NCI-H128 (cell line): Measurements from ENCODE around the gene DHX32.
"Not testable (repeated sequence)": the region's sequence is repeated elsewhere in the genome, so short reads cannot be mapped to it uniquely, and the experiment has no call there.

Experiments used
- DNase-seq: peaks from one replicate; lab custom pipeline; 2025; ENCODE audit not compliant: unreplicated experiment; lab: John Stamatoyannopoulos, UW

DHX32 gene, protein sequence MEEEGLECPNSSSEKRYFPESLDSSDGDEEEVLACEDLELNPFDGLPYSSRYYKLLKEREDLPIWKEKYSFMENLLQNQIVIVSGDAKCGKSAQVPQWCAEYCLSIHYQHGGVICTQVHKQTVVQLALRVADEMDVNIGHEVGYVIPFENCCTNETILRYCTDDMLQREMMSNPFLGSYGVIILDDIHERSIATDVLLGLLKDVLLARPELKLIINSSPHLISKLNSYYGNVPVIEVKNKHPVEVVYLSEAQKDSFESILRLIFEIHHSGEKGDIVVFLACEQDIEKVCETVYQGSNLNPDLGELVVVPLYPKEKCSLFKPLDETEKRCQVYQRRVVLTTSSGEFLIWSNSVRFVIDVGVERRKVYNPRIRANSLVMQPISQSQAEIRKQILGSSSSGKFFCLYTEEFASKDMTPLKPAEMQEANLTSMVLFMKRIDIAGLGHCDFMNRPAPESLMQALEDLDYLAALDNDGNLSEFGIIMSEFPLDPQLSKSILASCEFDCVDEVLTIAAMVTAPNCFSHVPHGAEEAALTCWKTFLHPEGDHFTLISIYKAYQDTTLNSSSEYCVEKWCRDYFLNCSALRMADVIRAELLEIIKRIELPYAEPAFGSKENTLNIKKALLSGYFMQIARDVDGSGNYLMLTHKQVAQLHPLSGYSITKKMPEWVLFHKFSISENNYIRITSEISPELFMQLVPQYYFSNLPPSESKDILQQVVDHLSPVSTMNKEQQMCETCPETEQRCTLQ

DNA sequence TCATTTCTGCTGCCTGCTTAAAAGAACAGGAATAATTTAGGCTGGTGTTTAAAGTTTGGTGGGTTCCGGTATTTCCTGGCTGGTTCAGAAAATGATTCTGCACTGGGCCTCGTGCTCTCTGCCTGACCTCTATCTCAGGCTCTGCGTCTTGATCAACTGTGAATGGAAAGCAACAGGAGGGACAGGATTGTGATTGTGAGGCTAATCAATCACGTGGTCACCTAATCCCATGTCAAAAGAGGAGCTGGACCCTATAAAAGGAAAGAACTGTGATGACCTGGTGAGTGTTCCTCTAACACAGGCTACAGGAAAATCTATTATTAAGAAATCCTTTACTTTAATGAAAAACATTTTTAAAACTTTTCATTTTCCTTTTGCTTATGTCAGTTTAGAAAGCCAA lies at the start of gene DHX32:
Gene DHX32 (minus strand): TSS at position 101 of the 400 bp plus-strand sequence. CDS start 468 bp downstream, outside the sequence.
- no peak for DNase-seq

DNA sequence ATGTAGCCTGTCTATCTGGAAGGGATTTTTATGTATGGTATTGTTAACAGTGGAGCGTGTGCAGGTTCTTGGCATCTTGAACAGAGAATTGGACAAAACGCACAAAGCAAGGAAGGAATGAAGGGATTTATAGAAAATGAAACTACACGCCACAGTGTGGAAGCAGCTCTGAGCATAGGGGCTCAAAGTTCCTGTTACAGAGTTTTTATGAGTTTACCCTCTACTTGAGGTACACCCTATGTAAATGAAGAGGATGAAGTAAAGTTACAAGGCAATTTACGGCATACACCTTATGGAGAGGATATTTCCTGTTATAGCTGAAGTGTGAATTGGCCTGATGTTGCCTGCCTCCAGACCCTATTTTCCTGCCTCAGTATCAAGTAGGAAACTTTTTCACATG lies 48.5 kb upstream of the DHX32 start:
- no peak for DNase-seq

DNA sequence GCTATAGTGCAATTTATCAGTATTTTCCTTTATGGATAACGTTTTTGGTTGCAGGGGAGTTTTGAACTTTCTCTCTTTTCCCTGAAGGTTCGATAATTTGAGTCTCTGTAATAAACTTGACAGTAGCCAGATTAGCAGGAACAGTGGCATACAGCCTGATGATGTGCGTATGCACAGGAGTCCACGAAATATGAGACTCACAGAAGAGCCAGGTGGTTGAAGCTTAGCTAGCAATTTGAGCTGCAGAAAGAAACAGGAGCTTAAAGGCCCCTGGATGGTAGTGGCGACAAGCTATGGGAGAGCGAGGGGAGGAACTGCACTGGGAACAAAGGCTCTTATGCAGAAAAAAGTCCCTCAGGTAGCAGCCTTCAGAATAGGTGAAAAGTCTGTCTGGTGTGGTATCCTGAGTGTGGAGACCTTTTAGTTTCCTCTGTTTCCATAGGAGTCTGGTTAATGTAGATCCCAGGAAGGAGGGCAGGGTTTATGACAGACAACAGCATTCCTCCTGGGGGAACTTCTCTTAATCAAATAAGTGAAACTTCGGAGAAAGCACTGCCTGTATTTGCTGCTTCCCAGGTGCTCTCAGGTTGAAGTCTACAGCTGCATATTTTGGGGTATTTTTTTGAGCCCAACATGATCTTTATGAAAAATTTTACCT lies 48.0 kb upstream of the DHX32 start:
- DNase-seq: no peak

DNA sequence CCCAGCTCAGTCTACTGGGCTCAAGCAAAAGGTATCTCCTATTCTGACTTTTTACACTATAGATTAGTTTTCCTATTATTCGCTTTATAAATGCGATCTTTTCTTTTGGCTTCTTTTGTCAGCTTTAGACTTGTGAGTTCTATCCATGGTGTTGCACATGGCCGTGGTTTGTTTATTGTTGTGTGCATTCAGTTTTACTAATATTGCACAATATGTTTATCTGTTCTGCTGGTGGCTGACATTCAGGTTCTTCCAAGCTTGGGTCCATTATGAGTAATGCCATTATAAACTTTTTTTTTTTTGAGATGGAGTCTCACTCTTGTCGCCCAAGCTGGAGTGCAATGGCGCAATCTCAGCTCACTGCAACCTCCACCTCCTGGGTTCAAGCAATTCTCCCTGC lies 46.2 kb upstream of the DHX32 start:
- DNase-seq: not testable (repeated sequence)

DNA sequence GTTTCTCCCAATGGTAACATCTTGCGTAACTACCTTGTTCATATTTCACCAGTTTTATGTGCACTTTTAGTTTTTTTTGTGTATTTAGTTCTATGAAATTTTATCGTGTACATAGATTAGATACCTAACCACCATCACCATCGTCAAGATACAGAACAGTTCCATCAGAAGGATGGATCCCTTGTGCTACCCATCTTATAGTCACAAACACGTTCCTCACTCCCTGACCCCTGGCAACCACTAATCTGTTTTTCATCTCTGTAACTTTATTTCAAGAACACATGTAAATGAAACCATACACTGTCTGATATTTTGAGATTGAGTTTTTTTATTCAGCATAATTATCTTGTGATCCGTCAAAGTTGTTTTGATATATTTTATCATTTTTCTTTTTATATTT lies 45.2 kb upstream of the DHX32 start:
- DNase-seq: no peak

DNA sequence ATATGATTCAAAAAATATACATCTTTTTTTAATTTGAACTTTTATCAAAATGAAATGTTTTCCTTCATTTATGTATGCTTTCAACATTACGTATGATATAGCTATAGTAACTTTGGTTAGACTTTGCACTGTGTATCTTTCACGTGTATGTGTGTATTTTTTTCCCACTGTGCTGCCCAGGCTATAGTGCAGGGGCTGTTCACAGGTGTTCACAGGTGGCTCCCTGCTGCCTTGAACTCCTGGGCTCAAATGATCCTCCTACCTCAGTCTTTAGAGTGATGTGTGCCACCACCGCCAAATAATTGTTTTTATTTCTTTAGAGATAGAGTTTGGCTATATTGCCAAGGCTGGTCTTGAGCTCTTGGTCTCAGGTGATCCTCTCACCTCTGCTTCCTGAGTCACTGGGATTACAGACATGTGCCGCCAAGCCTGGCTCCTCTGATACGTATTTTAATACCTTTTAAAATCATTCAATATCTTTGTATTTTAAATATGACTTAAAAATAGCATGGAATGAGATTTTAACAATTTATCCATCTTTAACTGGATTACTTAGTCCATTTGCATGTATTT lies 44.3 kb upstream of the DHX32 start:
- DNase-seq: no peak

DNA sequence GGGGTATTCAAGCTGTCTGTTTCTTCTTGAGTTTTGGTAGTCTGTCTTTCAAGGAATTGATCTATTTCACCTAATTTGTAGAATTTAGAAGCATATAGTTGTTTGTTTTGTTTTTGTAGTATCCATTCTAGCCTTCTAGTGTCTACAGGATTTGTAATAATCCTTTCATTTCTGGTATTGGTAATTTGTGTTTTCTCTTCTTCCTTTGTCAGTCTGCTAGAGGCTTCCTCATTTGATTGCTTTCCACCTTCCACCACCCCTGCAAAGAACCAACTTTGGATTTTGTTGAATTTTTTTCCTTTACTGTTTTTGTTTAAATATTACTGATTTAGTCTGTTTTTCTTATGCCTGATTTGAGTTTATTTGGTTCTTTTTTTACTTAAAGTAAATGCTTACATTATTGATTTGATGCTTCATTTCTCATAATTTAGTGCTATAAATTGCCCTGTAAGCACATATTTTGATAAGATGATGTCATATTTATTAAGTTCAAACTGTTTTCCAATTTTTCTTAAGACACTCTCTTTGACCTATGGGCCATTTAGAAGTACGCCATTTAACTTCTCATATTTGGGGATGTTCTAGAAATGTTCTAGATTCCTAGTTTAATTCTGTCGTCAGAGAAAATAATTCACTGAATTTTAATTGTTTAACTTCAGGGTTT lies 40.7 kb upstream of the DHX32 start:
- not testable (repeated sequence) for DNase-seq

DNA sequence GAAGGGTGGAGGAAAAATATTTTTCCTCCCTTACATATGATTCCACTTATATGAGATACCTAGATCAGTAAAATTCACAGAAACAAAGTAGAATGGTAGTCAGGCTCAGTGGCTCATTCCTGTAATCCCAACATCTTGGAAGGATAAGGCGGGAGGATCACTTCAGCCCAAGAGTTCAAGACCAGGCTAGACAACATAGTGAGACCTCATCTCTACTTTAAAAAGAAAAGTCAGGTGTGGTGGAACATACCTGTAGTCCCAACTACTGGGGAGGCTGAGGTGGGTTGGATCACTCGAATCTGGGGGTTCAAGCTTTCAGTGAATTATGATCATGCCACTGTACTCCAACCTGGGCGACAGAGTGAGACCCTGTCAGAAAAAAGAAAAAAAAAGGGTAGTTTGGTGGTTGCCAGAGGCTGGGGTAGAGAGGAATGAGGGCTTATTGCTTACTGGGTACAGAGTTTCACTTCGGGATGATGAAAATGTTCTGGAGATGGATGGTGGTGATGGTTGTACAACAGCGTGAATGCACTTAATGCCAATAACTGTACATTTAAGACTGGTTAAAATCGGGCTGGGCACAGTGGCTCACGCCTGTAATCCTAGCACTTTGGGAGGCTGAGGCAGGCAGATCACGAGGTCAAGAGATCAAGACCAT lies 36.7 kb upstream of the DHX32 start:
- DNase-seq: not testable (repeated sequence)

DNA sequence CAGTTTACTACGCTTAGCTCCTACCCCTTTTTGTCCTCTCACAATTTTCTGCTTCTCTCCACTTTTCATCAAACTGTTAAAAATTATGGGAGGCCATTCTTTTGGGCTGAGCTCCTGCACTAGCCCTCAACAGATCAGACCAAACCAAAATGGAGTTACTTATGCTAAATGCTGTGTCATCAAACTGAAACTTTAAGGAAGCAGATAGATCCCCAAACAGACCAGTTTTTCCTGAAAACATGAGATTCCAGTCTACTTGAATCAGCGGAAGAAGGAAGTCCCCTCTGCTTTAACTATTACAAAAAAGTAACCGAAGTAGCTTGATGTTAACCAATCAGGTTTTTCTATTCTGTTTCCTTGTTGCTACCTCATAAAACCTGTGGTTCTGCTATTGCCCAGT lies 35.9 kb upstream of the DHX32 start:
- DNase-seq: no peak

DNA sequence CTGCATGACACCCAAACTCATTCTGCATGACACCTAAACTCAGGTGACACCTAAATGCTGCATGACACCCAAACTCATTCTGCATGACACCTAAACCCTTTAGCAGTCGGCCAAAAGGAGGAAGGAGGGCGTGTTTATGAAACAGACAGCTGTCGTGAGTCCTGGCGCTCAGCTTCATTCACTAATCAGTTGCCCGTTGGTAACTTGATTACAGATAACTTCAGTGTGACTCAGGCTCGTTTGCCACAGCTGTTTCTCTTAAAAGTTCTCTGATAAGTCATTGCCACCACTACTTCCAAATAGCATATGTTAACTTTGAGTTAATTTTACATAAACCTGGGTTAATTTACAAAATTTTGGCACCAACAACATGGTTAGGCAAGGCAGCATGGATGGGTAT lies 32.2 kb upstream of the DHX32 start:
- DNase-seq: not testable (repeated sequence)

DNA sequence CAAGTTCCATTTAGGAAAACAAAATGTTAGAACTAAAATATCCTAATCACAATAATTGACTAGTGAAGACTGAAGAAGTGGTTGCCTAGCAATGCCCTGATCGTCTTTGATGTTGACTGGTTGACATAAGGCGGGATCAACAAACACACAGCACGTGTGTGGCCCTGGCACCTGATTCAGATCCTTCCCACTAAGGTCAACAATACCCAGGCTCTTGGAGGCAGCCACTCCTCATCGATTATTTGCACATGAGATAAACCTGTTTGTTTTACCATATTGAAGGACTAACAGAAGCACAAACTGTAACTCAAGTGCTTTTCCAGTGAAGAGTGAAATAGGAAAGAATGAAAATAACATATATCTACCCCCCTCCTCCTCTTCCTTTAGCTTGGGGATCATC lies 30.9 kb upstream of the DHX32 start:
- no peak for DNase-seq

DNA sequence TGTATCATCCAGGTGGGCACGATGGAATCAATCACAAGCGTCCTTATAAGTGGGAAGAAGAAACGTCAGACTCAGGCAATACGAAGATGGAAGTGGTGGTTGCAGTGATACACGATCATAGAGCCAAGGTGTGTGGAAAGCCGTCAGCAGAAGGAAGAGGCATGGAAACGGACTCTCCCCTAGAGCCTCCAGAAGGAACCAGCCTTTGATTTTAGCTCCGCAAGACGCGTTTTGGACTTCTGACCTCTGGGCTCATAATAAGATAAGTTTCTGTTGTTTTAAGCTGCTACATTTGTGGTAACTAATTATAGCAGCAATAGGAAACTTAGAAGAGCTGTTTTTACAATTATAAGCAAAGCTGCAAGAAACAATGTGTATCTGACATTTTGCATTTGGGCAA lies 30.1 kb upstream of the DHX32 start:
- no peak for DNase-seq

DNA sequence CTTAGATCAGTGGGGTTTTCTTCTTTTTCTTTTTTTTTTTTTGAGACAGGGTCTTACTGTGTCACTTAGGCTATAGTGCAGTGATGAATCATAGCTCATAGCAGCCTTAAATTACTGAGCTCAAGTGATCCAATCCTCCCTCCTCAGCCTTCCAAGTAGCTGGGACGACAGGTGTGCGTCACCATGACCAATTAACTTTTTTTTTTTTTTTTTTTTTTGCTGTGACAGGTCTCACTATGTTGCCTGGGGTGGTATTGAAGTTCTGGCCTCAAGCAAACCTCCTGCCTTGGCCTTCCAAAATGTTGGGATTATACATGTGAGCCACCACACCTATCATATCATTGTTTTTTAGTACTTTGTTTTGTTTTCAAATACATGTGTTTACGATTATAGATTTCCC lies 28.4 kb upstream of the DHX32 start:
- not testable (repeated sequence) for DNase-seq

DNA sequence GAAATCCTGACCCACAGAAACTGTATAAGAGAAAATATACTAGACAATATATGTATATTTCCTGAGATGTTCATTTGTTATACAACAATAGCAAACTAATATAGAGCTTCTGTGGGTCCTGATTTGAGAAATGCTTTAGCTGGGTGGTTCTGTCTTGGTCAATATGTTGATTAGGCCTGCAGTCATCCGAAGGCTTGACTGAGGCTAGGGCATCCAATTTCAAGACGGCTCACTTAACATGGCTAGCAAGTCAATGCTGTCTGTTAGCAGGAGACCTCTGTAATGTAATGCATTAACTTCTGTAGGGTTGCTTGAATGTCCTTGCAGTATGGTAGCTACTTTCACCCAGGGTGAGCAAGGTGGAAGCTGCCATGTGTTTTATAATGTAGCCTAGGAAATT lies 27.7 kb upstream of the DHX32 start:
- not testable (repeated sequence) for DNase-seq

DNA sequence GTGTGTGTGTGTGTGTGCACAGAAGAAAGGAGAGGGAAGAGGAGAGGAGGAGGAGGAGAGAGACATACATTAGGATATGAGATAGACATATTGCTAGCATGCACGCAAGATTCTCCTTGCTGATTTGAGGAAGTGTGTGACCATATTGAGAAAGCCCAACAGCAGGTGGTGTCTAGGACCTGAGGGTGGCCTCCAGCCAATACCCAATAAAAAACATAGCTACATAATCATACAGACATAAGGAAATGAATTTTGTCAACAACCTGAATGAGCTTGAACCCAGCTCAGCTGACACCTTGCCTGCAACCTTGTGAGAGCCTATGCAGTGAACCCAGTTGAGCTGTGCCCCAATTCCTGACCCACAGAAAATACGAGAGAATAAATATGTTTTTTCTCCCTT lies 26.5 kb upstream of the DHX32 start:
- not testable (repeated sequence) for DNase-seq

DNA sequence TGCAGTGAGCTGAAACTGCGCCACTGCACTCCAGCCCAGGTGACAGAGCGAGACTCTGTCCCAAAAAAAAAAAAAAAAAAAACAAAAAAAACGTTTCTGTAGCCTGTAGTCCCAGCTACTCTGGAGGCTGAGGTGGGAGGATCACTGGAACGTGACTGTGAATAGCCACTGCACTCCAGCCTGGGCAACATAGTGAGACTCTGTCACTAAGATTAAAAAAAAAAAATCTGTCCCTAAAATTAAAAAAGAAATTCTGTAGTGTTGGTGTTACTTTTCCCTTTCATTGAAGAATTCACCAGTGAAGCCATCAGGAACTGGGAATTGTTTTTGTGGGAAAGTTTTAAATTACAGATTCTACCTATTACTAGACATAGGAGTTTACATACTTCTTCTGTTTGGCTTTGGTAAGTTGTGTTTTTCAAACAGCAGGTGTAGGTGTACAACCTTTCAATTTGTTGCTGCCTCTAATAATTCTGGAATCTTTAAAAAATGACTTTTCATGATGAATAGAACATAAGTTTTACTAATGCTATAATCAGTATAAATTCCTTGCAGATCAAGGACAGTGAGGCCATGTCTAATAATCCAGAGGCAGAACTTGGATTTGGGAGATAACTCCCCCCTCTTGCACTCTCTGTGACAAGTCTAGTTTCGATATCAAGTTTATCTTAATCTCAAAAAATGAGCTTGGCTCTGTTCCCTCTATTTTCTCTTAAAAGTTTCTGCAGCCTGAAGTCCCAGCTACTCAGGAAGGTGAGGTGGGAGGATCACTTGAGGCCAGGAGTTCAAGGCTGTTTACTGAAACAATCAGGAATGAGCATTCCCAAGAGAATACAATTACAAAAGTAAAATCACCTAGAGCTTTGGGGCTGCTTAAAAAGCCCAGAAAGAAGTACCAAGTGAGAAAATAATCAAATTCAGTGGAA lies 24.2 kb upstream of the DHX32 start:
- DNase-seq: not testable (repeated sequence)

DNA sequence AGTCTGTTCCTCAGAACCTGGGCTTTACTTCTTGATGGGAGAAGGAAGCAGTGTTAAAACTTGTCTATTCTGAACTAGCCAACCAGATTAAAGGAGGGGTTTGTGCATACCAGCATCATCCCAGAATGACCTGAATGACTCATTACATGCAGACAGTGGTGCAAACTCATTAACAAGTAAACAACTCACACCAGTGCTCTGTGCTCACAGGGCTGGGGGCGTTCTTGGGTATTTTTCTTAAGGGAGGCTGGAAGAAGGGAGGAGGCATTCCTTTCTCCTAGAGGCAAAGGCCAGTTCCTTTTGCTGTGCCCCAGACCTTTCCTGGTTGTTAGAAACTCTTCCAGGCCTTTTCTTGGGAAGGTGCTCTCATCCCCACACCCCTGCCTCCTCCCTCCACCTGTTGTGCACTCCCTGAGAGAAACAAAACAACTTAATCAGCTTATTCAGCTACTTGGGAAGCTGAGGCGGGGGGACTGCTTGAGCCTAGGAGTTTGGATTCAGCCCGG lies 22.1 kb upstream of the DHX32 start:
- not testable (repeated sequence) for DNase-seq

DNA sequence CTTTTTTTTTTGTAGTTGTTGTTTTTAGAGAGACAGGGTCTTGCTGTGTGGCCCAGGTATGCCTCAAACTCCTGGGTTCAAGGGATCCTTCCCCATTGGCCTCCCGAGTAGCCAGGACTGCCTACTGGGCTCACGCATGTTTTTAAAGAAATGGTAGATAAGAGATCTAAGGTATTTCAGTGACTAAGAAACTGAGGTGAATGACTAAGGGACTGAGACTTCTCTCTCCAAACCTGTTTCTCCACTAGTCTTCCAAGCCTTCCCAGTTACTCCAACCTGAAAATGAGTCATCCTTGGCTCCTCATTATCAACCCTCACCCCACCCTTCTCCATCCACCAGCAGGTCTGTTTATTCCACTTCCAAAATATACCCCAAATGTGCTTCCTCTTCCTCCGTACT lies 19.9 kb upstream of the DHX32 start:
- DNase-seq: not testable (repeated sequence)

DNA sequence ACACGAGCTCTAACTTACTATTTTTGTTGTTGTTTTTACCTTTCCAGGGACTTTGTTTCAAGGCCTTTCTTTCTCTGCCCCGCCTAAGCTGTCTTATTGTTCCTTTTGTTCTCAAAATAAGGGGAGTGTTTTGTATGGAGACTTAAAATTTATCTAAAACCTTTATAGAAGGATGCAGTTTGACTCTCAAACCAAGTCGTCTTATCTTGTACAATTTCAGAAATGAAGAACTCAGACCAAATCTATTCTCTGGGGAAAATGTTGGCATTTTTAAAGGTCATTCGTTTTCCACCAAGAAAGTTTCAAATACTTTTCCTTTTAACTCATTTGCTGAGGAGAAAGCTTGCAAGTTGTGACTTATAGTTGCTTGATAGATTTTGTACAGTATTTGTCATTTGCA lies 16.2 kb upstream of the DHX32 start:
- DNase-seq: not testable (repeated sequence)
